HG02943 (cell line): ENCODE results near the gene TCHP.
"Not testable (repeated sequence)": the region's sequence is repeated elsewhere in the genome, so short reads cannot be mapped to it uniquely, and the experiment has no call there.

Source experiments
- ATAC-seq: cut with Tn5 transposase; IDR thresholded peaks from one replicate; pipeline ENCODE4 v1.9.1; 2021; ENCODE audit warnings: mild to moderate bottlenecking, low read depth, moderate library complexity; ENCODE audit not compliant: unreplicated experiment

Gene TCHP

DNA sequence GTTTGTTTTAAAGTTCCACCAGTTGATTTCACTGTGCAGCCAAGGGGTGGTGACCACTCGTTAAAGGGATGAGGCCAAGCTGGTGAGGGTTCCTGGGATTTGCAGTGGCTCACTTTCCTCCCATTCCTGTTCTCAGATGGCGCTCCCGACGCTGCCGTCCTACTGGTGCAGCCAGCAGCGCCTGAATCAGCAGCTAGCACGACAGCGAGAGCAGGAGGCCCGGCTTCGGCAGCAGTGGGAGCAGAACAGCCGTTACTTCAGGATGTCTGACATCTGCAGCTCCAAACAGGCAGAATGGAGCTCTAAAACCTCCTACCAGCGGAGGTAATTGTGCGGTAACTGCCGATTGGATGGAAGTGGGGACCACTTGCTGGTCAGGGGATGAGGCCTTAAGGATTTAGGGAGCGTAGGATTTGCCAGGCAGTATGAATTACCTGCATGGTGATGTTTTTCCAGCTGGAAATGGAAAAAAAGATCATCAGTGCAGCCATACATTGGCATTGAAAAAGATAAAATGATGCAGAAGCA lies 2.9 kb downstream of the TCHP start:
- ATAC-seq, result no peak

DNA sequence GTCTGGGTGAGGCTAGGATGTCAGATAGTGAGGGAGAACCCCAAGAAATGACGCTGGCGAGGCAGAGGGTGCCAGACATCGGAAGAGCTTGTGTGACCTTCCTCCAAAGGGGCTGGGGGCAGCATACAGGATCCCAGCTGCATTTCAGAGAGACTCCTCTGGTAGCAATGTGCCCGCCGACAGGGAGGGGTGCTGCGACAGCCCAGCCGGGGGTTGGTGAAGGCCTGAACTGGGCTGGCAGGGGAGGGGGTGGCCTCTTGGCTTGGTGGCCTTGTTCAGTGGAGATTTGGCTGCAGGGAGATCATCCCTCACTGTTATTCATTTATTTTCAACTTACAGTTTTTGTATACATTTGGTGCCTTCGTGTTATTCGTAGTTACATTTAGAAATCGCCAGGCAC lies 5.2 kb downstream of the TCHP start:
- ATAC-seq, result no peak

DNA sequence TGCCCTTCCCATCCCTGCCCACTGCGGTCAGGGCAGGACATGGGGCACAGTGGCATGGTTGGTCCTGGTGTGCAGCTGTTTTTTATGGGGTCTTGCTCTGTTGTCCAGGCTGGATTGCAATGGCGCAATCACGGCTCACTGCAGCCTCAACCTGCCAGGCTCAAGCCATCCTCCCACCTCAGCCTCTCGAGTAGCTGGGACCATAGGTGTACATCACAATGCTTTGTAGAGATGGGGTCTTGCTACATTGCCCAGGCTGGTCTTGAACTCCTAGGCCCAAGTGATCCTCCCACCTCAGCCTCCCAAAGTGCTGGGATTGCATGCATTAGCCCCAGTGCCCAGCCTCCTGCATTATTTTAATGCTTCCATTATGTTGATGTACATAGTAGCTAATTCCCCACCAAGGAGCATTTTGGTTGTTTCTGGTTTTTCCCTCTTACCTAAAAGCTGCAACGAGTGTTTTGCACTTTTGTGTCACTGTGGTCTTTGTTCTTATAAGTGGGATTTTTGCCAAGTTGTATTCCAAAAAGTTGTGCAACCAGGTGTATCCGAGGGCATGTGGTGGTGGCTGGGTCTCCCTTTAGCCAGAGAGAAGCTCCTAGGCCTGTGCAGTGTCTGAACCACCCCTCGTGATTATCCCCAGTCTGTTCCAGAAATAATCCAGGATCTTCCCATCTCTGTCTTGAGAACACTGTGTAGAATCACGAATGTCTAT lies 10.3 kb downstream of the TCHP start:
- no peak for ATAC-seq

DNA sequence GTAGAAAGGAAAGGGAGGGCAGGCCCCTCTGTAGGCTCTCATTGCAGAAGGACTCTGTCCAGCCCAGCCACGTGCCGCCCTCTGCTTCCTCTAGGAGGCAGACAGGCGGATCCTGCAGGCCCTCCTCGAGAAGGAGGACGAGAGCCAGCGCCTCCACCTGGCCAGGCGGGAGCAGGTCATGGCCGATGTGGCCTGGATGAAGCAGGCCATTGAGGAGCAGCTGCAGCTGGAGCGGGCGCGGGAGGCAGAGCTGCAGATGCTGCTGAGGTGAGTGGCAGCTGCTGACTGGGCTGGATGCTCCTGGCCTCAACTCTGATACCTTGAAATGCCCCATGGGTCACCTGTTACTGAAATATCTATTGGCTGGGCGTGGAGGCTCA lies 10.9 kb downstream of the TCHP start:
- no peak for ATAC-seq

DNA sequence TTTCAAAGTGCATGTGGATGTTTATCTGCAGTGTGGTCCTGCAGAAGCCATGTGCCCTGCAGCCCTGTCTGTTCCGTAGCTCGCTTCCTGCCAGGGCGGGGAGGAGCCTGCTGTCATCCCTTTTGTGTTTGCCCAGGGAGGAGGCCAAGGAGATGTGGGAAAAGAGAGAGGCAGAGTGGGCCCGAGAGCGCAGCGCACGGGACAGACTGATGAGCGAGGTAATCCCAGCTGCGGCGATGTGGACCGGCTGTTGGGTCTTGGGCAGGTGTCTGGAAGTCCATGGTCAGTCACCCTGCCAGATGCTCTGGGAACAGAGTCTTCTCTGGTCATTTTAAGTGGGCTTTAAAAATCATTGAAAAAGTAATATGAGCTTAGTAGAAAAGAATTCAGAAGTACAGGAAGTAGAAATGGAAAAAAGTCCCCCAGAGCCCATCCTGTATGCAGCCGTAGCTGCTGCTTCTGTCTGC lies 12.8 kb downstream of the TCHP start:
- ATAC-seq, result no peak

DNA sequence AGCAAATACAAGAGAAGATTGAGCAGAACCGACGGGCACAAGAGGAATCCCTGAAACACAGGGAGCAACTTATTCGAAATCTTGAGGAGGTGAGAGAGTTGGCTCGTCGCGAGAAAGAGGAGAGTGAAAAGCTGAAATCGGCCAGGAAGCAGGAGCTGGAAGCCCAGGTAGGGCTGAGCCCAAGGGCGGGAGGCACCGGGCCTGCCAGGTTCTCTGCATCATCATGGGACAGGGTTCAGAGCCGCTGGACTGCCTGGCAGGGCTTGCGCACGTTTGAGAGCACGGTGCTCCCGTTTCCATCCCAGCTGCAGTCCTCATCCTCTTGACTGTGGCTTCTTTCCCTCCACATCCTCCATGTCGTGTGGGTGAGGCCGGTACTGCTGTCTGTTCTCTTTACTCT lies 14.4 kb downstream of the TCHP start:
- no peak for ATAC-seq

DNA sequence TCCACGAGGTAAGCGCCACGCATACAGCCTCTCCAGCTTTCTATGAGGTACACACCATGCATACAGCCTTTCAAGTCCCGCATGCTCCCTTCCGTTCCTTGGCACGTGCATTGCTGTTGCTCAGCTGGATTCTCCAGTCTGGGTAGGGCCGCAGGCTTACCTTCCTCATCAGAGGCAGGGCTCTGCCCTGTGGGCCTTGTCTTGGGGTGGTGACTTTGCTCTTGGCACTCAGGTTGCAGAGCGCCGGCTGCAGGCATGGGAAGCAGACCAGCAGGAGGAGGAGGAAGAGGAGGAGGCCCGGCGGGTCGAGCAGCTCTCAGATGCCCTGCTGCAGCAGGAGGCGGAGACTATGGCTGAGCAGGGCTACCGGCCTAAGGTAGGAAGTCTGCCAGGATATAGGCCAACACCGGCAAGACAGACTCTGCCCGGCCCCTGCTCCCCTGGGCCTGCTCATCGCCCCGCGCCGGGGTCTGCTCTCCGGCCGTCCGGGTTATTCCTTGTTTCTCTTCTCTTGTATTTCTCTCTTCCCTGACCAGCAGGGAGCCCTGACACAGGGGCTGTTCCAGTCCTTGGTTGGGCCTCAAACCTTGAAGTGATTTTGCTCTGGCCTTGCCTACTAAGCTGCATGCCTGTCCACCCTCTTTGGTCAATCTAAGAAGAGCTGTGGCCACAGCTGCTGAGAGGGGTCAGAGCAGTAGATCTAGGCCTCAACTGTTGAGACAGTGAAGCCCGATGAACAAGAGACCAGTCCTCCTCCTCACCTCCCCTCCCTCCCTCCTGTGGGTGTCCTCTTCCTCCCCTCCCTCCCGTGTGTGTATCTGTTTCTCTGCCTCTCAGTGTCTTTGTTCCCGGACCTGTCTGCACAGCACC lies 15.3 kb downstream of the TCHP start:
- no peak for ATAC-seq

DNA sequence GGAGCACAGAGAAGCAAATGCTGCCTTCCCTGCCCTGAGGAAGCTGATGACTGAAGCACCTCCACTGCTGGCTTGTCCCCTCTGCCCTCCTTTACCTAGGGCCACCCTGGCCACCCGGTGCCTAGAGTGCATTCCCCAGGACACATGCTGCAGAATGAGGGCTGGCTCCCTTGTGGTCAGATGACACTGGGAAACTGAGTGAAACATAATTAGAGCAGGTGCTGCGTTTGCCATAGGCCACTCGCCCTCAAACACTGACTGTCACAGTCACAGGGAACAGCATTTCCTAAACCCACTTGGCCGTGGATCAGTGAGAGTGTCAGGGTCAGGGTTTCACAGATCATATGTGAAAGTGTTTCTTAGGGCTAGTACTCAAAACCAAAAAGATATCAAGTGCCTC lies 16.0 kb downstream of the TCHP start:
- ATAC-seq, result no peak

DNA sequence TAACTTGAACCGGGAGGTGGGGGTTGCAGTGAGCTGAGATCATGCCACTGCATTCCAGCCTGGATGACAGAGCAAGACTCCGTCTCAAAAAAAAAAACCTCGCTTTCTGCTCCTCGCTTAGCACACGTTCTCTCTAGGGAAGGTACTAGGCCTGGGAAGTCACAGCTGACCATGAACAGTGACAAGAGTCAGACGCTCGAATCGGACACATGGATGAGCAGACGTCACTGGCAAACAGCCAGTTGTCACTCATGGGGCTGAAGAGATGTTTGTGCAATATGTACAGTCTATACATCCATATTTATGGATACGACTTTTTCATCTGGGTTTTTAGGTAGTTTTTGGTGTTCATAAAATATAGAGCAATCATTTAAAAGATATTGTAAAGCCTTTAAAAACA lies 19.4 kb downstream of the TCHP start:
- no peak for ATAC-seq

DNA sequence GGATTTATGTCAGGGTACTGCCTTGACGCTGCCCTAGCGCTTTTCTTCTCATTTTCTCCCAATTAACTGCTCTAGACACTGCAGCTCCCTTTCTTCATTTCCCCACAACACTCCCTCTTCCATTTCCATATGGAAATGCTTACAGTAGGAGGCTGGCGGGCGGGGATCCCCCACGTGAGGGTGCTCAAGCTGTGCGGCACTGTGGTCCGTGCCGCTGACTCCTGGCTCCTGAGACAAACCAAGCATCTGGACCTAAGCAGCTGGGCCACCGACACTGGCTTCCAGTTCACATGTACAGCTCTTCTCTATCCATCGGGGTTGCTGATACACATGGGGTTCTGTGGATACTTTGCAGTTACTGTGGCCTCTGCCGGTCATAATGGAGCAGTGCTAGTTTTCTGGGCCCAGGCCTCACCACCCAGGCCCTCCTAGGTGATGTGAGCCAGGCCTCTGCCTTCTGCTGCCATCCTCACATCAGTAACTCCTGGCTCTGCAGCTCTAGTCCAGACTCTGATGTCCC lies 20.2 kb downstream of the TCHP start:
- no peak for ATAC-seq

DNA sequence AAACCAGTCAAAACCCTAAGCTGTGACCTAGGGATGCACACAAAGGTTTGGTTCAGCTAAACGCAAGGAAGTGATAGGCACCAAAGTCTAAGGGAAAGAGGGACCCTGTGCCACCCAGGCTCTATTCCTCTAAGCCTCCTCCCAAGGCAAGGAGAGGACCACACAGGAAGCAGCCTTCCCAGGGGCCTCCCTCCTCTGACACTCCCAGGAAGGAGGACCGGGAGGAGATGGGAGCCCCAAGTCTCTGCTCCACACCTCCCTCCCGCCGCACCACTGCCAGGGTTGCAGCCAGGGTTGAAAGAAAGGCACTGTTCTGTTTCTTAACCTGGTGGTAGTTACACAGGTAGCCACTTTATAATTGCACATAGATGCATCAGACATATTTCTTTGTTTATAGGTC lies 21.9 kb downstream of the TCHP start:
- ATAC-seq, result no peak

DNA sequence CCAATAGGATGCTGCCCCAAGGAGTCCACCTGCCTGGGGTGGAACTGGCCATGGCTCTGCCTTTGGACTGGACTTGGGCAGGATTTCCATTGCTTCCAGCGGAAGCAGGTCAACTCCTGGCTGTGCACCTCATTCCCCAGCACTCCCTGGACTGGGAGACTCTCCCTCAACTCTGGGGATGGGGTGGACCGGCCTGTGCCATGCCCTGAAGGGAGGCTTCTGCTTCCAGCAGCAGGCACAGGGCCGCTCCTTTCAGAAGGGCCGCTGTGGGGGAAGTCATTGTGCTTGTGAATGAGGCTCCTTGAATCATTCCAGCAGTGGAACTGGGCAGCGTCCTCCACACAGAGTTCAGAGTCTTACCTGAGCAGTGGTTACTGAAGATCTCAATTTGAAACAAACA lies 23.0 kb downstream of the TCHP start:
- ATAC-seq, result no peak

DNA sequence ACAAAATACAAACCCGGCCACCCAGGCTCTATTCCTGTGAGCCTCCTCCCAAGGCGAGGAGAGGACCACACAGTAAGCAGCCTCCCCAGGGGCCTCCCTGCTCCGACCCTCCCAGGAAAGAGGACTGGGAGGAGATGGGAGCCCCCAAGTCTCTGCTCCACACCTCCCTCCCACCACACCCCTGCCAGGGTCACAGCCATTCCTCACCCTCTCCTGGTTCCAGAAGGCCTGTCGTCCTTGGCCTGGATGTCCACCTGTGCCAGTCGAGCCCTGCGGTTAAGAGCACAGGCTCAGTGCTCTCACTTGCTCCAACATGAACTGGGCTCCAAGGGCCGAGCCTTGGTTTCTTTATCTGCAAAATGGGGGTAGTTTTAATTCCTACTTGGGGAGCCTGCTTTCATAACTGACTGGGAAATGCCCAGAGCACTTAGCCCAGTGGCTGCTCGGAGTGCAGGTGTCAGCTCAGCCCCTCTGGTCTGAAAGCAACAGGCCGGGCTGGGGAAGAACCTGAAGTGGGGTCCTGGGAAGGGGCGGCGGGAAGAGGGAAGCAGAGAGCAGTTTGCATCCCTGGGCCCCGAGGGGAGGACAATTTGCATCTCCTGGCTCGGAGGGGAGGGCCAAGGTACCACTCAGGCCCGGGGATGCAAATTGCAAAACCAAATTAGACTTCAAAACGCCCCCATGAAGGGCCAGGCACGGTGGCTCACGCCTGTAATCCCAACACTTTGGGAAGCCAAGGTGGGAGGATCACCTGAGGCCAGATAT lies 23.6 kb downstream of the TCHP start:
- no peak for ATAC-seq

DNA sequence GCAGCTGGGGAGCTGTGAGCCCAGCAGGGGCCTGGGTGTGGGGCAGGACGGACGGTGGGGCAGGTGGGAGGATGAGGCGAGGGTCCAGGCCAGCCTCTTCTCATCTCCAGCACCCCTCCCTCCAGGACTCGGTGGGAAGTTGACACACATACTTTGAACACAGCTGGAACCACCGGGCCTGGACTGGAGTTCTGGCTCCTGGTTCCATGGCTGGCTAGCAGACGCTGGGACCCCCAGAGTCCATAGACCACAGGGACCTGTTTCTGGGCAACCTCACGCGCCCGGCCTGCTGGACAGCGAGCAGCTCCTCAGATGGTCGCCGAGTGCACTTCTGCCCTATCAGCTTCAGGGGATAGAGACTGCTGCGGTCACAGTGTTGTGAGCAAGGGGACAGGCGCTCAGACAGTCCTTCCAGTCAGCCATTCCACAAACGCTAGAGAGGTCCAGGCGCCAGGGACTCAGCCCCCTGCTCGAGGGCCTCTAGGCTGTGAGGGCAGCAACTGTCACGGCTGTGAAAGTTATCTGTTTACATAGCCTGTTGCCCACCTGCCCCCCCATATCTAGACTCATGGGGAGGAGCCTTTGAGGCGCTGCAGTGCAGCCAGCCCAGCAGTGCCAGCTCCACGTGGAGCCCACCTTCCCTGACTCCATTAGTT lies 25.2 kb downstream of the TCHP start:
- no peak for ATAC-seq

DNA sequence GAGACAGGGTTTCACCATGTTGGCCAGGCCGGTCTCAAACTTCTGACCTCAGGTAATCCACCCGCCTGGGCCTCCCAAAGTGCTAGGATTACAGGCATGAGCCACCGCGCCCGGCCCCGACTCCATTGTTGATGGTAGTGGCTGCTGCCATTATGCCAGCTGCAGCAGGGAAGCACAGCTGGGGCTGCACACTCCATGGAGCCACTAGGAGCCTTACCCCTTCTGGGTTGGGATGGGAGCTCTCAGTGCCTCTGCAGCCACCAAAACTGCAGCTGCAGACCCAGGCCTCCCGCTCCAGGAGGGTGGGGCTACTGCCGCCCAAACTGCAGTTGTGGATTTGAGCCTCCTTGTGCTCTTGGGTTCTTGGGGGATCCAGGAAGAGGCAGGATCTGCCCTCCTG lies 25.9 kb downstream of the TCHP start:
- ATAC-seq, result no peak

DNA sequence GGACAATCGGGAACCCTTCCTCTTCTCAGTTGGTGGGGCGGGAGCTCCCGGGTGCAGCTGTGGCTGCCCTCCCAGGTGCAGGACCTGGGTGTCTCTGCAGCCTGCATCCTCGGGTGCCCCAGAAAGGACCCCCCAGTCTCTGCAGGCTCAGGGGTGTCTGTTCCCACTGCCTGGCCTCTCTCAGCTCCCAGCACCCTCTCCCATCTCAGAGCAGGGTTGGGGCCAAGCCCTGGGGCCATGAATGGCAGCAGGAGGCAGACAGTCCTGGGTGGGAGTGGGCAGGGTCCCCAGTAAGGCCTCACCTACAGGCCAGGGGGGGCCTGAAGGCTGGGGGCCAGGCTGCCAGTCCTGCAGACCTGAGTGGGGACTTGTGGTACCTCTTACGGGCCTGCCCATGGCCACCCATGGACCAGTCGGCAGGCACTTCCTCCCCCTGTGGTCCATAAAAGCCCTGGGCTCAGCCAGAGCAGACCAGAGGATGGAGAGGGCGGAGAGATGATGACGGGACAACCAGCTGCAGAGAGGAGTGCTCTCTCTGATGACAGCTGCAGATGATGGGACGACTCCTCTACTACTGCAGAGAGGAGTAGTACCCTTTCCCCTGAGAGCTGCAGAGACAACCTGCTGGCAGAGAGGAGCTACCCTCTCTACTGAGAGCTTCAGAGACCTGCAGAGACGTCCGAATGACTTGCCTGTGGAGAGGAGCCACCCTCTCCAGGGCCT lies 26.6 kb downstream of the TCHP start:
- no peak for ATAC-seq

DNA sequence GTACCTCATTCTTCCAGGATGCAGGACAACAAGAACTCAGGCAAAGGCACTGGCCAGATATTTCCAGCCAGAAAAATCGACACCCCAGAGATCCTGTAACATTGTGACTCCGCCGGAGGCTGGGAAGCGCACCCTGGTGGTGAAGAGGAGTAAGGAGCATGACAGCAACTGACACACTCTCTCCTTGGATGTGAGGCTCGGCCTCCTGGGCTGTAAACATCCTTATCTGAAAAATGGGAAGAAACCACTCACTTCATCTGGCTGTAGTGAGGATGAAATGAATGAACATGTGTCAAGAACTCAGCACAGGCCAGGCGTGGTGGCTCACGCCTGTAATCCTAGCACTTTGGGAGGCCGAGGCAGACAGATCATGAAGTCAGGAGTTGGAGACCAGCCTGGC lies 27.5 kb downstream of the TCHP start:
- no peak for ATAC-seq

DNA sequence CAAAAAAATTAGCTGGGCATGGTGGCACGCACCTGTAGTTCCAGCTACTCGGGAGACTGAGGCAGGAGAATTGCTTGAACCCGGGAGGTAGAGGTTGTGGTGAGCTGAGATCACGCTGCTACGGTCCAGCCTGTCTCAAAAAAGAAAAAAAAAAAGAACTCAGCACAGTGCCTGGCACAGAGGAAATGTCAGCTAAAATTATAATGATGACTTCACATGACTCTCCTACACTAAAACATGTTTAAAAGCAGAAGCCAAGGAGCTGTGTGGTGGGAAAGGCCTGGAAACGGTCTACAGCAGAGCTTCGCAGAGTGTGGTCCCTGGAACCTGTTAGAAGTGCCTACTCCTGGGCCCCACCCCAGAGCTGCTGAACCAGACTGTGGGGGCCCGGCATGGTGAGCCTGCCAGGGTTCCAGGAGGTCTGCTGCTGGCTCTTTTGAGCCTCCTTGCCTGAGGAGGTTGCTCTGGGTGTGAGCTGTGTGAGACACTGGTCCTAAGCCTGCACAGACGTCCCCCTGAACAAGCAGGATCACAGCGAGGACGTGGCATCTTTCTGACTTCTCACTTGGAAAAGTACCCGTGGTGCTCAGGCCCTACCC lies 28.1 kb downstream of the TCHP start:
- no peak for ATAC-seq

DNA sequence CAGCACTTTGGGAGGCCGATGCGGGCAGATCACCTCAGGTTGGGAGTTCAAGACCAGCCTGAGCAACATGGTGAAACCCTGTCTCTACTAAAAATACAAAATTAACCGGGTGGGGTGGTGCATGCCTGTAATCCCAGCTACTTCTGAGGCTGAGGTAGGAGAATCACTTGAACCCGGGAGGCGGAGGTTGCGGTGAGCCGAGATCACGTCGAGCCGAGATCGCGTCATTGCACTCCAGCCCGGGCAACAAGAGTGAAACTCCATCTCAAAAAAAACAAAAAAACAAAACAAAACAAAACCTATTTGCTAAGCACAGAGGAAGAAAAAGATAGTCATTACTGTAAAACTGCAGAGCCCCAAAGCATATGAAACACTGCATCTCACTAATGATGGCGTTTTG lies 29.3 kb downstream of the TCHP start:
- ATAC-seq, result not testable (repeated sequence)
